Gastroesophageal sphincter (tissue), 4 donors: ENCODE results near the gene RAD51B. TPM values are rescaled to one million over a fixed set of nuclear protein-coding genes. Genes with fewer than 3 reads are reported as not detected.

Experiments used
- ATAC-seq: fragments of 150-250 bp; one replicate; pipeline ENCODE4 v1.9.1; 2016; ENCODE audit warnings: mild to moderate bottlenecking, moderate library complexity
- H3K27ac ChIP-seq, 4 donors: fragments of 200-600 bp; sonication (generic) in 3 of 4; 1 replicate in 3 of 4; 2 replicates in 1 of 4; pipeline ENCODE4 v1.5.1; 2016 to 2019
- H3K27me3 ChIP-seq: fragments of 200-600 bp; sonication (generic); one replicate; pipeline ENCODE4 v1.5.1; 2019
- H3K36me3 ChIP-seq, 2 donors: fragments of 200-600 bp; sonication (generic); one replicate each; pipeline ENCODE4 v1.5.1; 2019; ENCODE audit warnings: control low read depth in 1 of 2
- H3K4me1 ChIP-seq, 3 donors: fragments of 200-600 bp; sonication (generic); 1 replicate in 2 of 3; 2 replicates in 1 of 3; pipeline ENCODE4 v1.5.1; 2016 to 2019; ENCODE audit warnings: control low read depth in 2 of 3
- H3K4me3 ChIP-seq, 2 donors: fragments of 200-600 bp; sonication (generic); one replicate each; pipeline ENCODE4 v1.5.1; 2019; ENCODE audit warnings: mild to moderate bottlenecking in 1 of 2, moderate library complexity in 1 of 2
- H3K9me3 ChIP-seq, 3 donors: fragments of 200-600 bp; sonication (generic); one replicate each; pipeline ENCODE4 v1.5.1; 2017 to 2019; ENCODE audit warnings: control low read depth in 2 of 3
- EP300 ChIP-seq: sonication (generic); formaldehyde crosslinking; IDR thresholded peaks from one replicate; pipeline ENCODE4 v1.6.1; 2017; ENCODE audit warnings: antibody characterized with exemption, mild to moderate bottlenecking
- POLR2A ChIP-seq, 2 donors: fragments of 450-650 bp; IDR thresholded peaks; one replicate each; pipeline ENCODE4 v1.6.1; 2017; ENCODE audit warnings: antibody characterized with exemption in 2 of 2, mild to moderate bottlenecking in 2 of 2, moderate library complexity in 1 of 2
- POLR2AphosphoS5 ChIP-seq: sonication (generic); formaldehyde crosslinking; IDR thresholded peaks from one replicate; pipeline ENCODE4 v1.6.1; 2017; ENCODE audit warnings: antibody characterized with exemption
- WGBS, 2 donors: methylation state at CpG; one replicate each; pipeline ENCODE4 v1.1.5; 2018; ENCODE audit warnings: low coverage in 1 of 2; 5-methylcytosine and 5-hydroxymethylcytosine counted together
- total RNA-seq, 4 donors: library from RNA; depleted of rRNA; stranded (reverse); fragments of >200 nt; gene quantifications; one replicate each; pipeline ENCODE4 v1.1.0, GENCODE V29; 2016
- TF ChIP-seq, protein P1 (sequence below), 4 experiments: fragments of 200-600 bp in 2 of 4; fragments of 450-650 bp in 2 of 4; sonication (generic) in 1 of 4; IDR thresholded peaks; one replicate each; pipeline ENCODE4 v1.5.1; 2017 to 2019; ENCODE audit warnings: antibody characterized with exemption in 4 of 4, mild to moderate bottlenecking in 2 of 4, moderate library complexity in 2 of 4

The RAD51B gene
- total RNA-seq, 4 donors from 2014 or later, result 5.1 to 7.0 (median 6.0) TPM

DNA sequence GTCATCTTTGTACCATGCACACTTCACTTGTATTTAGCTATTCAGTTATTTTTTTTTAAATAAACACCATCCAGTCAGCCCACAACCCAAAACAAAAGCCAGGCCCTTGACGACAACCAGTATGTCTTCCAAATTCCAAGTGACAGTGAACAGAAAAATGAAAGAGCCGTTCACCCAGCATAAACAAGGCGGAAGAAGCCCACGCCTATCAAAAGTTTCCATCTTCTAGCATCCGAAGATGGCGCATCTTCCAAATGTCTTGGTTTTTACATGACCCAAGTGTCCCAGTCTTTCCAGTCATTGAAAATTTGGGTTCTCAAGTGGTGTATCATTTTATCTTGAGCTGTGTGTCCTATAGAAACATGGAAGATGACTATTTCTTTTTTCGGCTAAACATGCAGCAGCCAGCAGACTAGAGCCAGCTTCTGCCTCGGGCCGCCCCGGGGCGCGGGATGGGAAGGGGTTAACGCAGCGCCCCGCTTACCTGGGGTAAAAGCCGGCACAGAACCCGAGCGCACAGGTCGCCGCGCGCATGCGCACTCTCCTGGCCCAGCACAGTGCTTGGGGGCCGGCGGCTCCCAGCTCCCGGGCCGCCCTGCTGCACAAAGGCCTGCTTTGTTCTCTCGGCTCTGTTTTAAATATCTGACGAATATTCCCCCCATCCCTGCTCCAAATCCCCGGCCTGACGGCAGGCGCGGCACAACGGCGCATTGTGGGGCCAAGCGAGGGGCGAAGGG, 808.5 kb downstream of the RAD51B start:
- WGBS, 2 donors, result 59 to 73% methylated on average over 8 to 12 of the region's 37 CpGs
- no peak for TF ChIP-seq POLR2AphosphoS5
- no peak for TF ChIP-seq POLR2A (IDR thresholded peaks at IDR 0.05)
- TF ChIP-seq, protein P1, sequence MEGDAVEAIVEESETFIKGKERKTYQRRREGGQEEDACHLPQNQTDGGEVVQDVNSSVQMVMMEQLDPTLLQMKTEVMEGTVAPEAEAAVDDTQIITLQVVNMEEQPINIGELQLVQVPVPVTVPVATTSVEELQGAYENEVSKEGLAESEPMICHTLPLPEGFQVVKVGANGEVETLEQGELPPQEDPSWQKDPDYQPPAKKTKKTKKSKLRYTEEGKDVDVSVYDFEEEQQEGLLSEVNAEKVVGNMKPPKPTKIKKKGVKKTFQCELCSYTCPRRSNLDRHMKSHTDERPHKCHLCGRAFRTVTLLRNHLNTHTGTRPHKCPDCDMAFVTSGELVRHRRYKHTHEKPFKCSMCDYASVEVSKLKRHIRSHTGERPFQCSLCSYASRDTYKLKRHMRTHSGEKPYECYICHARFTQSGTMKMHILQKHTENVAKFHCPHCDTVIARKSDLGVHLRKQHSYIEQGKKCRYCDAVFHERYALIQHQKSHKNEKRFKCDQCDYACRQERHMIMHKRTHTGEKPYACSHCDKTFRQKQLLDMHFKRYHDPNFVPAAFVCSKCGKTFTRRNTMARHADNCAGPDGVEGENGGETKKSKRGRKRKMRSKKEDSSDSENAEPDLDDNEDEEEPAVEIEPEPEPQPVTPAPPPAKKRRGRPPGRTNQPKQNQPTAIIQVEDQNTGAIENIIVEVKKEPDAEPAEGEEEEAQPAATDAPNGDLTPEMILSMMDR (IDR thresholded peaks at IDR 0.05), result no peak
- no peak for TF ChIP-seq EP300
- ATAC-seq, result no peak
- H3K27ac ChIP-seq, result peak overlapping the region in 3 of 4 donors; percentile 50 to 76 (median 72)
- H3K27me3 ChIP-seq, result no peaks in the 10 kb centered on the region
- H3K4me1 ChIP-seq, result peaks cover 0 to 74% (median 5%) of the 10 kb centered on the region in 3 donors
- H3K4me3 ChIP-seq, result peak overlapping the region; percentile 14 to 41
- no peaks in the 10 kb centered on the region for H3K9me3 ChIP-seq
- no peaks in the 10 kb centered on the region for H3K36me3 ChIP-seq

DNA sequence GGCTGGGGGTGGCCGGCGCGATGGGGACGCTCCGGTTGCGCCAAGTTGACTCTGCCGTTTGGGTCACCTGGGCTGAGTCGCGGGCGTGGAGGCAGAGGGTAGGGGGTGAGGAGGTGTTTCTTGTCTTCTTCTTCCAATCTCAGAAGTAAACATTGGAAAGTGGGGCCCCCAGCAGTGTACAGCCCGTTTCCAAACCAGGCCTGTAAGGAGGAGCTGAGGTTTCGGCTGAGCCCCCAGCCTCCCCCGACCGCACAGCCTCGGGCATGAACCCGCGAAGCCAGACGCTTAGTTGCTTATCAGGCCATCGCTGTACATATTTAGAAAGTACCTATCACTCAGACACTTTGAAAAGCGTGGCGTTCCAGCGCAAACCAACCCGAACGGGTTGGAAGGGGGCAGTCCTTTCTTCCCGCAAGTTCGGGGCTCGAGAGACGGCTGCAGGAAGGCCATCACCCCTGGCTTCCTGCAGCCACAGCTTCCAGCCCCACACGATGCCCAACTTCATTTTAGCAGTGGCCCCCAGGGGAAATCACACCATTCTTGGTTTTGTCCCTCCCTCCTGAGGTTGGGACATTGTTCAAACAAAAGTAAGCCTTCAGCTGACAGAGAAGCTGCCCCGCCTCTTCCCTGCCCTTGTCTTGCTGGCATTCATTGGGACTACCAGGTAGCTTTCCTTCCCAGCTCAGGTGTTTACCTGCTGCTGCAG, 809.2 kb downstream of the RAD51B start:
- no peak for ATAC-seq
- TF ChIP-seq POLR2AphosphoS5 (no peak), EP300 (no peak), POLR2A (IDR thresholded peaks at IDR 0.05) (no peak)
- TF ChIP-seq, protein P1 (IDR thresholded peaks at IDR 0.05), result no peak
- Histone ChIP-seq H3K4me3 (peak overlapping the region in 1 of 2 donors; percentile 41), H3K27me3 (no peaks in the 10 kb centered on the region), H3K9me3 (no peaks in the 10 kb centered on the region), H3K36me3 (no peaks in the 10 kb centered on the region), H3K4me1 (peaks cover 3 to 81% (median 12%) of the 10 kb centered on the region in 3 donors), H3K27ac (peak overlapping the region in 3 of 4 donors; percentile 50 to 76 (median 72))
- WGBS, 2 donors, result 58 to 72% methylated on average over 11 of the region's 30 CpGs

DNA sequence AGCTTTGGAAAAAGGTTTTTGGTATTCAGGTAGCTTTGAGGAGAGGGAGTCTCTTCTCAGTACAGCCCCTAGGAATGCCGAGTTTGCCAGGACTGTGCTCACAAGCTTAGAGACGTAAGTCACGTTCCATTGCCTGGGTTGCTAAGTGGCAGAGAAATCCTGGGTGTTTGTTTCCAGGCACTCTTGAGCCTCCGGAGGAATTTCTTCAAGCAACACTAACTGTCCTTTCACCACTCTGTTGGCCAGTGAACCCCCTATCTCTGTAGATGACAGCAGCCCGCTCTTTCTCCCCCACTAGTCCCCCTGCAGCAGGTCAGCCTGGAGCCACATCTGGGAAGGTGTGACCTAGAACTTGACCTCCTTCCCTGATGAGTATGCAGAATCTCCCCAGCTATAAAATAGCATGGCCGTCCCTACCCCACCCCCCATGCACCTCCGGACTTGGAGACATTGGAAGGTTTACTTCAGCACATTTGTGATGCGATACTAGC, 810.5 kb downstream of the RAD51B start:
- H3K36me3 ChIP-seq, result no peaks in the 10 kb centered on the region
- H3K4me3 ChIP-seq, result no peak overlapping the region
- no peaks in the 10 kb centered on the region for H3K27me3 ChIP-seq
- 41 to 86% methylated on average over 3 to 4 of the region's 8 CpGs for WGBS, 2 donors
- ATAC-seq, result no peak
- peaks cover 3 to 91% (median 15%) of the 10 kb centered on the region in 3 donors for H3K4me1 ChIP-seq
- peak overlapping the region in 3 of 4 donors; percentile 51 to 76 (median 72) for H3K27ac ChIP-seq
- TF ChIP-seq, protein P1 (IDR thresholded peaks at IDR 0.05), result no peak
- peak; percentile 24 for TF ChIP-seq POLR2AphosphoS5
- no peaks in the 10 kb centered on the region for H3K9me3 ChIP-seq

DNA sequence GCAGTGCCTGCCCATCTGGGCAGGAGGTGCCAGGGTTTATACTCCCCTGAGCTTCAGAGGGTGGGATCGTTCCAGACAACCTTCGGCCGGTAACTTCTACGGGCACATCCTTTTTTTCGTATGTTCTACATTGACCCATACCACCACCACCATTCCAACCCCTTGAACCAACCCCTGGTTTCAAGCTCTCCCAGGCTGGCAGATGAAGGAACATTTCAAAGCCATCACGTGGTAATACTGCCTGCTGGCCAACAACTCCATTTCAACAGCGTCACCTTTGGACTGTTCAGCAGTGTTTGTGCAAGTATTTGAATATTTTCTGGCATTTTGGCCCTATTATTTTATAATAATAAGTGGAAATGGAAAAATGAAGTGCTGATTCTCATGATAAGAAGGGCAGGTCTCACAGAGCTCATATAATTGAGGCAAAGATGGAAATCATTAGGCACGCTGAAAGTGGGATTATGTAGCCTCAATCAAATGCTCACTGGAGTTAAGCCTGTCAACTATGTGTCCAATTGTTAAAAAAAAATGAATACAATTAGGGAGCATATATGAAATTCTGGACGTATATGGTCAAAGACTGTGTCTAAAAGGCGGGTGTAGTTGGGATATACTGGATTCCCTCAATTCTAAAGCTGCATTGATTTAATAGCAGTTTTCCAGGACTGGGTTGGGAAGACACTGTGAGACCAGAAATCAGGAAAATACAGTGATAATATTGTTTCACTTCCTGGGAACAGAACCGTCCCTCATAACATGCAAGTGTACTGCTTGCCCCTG, 811.2 kb downstream of the RAD51B start:
- H3K27me3 ChIP-seq, result no peaks in the 10 kb centered on the region
- WGBS, 2 donors, result 64 to 71% methylated on average over 6 to 10 of the region's 11 CpGs
- no peak overlapping the region for H3K4me3 ChIP-seq
- no peaks in the 10 kb centered on the region for H3K36me3 ChIP-seq
- peak overlapping the region; percentile 2 to 76 (median 73) for H3K27ac ChIP-seq
- H3K4me1 ChIP-seq, result peaks cover 3 to 88% (median 15%) of the 10 kb centered on the region in 3 donors
- peak; percentile 52 for ATAC-seq
- no peaks in the 10 kb centered on the region for H3K9me3 ChIP-seq
- TF ChIP-seq POLR2AphosphoS5 (peak; percentile 27), POLR2A (IDR thresholded peaks at IDR 0.05) (no peak)
